ENCODE results near the gene USP15.

DNA sequence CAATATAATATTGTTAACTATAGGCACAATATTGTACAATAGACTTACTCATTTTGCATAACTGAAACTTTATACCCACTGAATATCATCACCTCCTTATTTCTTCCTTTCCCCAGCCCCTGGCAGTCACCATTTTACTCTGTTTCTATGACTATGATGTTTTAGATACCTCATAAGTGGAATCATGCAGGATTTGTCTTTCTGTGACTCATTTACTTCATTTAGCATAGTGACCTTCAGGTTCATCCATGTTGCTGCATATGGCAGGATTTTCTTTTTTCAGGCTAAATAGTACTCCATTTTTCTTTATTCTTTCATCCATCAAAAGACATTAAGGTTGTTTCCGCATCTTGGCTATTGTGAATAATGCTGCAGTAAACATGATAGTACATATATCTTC lies 18.9 kb downstream of the USP15 start:
- TF ChIP-seq, protein P1, sequence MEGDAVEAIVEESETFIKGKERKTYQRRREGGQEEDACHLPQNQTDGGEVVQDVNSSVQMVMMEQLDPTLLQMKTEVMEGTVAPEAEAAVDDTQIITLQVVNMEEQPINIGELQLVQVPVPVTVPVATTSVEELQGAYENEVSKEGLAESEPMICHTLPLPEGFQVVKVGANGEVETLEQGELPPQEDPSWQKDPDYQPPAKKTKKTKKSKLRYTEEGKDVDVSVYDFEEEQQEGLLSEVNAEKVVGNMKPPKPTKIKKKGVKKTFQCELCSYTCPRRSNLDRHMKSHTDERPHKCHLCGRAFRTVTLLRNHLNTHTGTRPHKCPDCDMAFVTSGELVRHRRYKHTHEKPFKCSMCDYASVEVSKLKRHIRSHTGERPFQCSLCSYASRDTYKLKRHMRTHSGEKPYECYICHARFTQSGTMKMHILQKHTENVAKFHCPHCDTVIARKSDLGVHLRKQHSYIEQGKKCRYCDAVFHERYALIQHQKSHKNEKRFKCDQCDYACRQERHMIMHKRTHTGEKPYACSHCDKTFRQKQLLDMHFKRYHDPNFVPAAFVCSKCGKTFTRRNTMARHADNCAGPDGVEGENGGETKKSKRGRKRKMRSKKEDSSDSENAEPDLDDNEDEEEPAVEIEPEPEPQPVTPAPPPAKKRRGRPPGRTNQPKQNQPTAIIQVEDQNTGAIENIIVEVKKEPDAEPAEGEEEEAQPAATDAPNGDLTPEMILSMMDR (IDR thresholded peaks at IDR 0.05): no peak
- TF ChIP-seq POLR2AphosphoS5 (IDR thresholded peaks at IDR 0.05) (no peak), POLR2A (IDR thresholded peaks at IDR 0.05) (no peak)

Data from transverse colon (tissue), 4 donors.